Right atrium auricular region (tissue), 2 donors: ENCODE results near the gene ANKRD11. TPM values are rescaled to one million over a fixed set of nuclear protein-coding genes. Genes with fewer than 3 reads are reported as not detected.

Experiments
- DNase-seq: peaks from one replicate; pipeline ENCODE4 v3.0.0-alpha.2; 2019; ENCODE audit warnings: low spot score
- H3K27ac ChIP-seq, 2 donors: fragments of 200-600 bp; sonication (generic); 1 replicate in 1 of 2; 2 replicates in 1 of 2; pipeline ENCODE4 v1.5.1; 2016 to 2019
- H3K27me3 ChIP-seq, 2 donors: fragments of 200-600 bp; sonication (generic); one replicate each; pipeline versions ENCODE4 v1.5.1 to v1.6.0; 2017 to 2019
- H3K36me3 ChIP-seq: fragments of 200-600 bp; sonication (generic); one replicate; pipeline ENCODE4 v1.5.1; 2016
- H3K4me1 ChIP-seq, 2 donors: fragments of 200-600 bp; sonication (generic); one replicate each; pipeline versions ENCODE4 v1.5.1 to v1.6.0; 2017 to 2019
- H3K4me3 ChIP-seq, 2 donors: fragments of 200-600 bp; sonication (generic); 1 replicate in 1 of 2; 2 replicates in 1 of 2; pipeline ENCODE4 v1.5.1; 2017 to 2019; ENCODE audit warnings: mild to moderate bottlenecking in 1 of 2, moderate library complexity in 1 of 2
- H3K9me3 ChIP-seq, 2 donors: fragments of 200-600 bp; sonication (generic); one replicate each; pipeline ENCODE4 v1.5.1; 2019
- total RNA-seq, 2 donors: library from RNA; depleted of rRNA; stranded (reverse); fragments of >200 nt; gene quantifications; one replicate each; pipeline ENCODE4 v1.1.0, GENCODE V29; 2016
- TF ChIP-seq, protein P1 (sequence below), 2 donors: fragments of 200-600 bp; sonication (generic); IDR thresholded peaks; one replicate each; pipeline ENCODE4 v1.5.1; 2019; ENCODE audit warnings: antibody characterized with exemption in 2 of 2

The ANKRD11 gene
- total RNA-seq, 2 donors from 2014 or later = 55.2 to 68.1 TPM

DNA sequence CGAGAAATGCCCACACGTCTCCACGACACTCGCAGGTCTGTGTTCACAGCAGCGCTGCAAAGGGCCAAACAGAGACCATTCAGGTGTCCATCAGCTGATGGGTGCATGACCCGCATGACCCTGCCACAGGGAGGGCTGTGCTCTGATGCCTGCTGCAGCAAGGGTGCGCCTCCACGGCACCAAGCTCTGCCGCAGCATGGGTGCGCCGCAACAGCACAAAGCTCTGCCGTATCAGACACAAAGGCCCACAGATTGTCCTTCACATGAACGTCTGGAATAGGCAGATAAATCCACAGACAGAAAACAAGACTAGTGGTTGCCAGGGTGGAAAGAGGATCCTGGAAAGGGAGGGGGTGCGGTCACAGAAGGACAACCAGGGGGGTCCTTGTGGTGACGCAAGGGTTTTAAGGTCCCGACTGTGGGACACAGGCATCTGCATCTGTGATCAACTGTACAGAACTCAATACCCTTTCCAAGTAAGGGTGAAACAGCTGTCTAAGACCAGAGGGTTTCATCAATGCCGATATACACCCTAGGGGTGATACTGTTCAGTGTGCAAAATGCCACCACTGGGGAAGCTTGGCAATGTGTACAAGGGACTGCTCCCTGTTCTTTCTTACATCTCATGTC lies 121.0 kb downstream of the ANKRD11 start:
- no peaks in the 10 kb centered on the region for H3K27me3 ChIP-seq
- no peaks in the 10 kb centered on the region for H3K36me3 ChIP-seq
- H3K4me1 ChIP-seq = peaks cover 0 to 83% of the 10 kb centered on the region in 2 donors
- no peaks in the 10 kb centered on the region for H3K9me3 ChIP-seq
- TF ChIP-seq, protein P1, sequence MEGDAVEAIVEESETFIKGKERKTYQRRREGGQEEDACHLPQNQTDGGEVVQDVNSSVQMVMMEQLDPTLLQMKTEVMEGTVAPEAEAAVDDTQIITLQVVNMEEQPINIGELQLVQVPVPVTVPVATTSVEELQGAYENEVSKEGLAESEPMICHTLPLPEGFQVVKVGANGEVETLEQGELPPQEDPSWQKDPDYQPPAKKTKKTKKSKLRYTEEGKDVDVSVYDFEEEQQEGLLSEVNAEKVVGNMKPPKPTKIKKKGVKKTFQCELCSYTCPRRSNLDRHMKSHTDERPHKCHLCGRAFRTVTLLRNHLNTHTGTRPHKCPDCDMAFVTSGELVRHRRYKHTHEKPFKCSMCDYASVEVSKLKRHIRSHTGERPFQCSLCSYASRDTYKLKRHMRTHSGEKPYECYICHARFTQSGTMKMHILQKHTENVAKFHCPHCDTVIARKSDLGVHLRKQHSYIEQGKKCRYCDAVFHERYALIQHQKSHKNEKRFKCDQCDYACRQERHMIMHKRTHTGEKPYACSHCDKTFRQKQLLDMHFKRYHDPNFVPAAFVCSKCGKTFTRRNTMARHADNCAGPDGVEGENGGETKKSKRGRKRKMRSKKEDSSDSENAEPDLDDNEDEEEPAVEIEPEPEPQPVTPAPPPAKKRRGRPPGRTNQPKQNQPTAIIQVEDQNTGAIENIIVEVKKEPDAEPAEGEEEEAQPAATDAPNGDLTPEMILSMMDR (IDR thresholded peaks at IDR 0.05) = no peak
- no peak for DNase-seq
- H3K27ac ChIP-seq = no peak overlapping the region
- H3K4me3 ChIP-seq = no peak overlapping the region

DNA sequence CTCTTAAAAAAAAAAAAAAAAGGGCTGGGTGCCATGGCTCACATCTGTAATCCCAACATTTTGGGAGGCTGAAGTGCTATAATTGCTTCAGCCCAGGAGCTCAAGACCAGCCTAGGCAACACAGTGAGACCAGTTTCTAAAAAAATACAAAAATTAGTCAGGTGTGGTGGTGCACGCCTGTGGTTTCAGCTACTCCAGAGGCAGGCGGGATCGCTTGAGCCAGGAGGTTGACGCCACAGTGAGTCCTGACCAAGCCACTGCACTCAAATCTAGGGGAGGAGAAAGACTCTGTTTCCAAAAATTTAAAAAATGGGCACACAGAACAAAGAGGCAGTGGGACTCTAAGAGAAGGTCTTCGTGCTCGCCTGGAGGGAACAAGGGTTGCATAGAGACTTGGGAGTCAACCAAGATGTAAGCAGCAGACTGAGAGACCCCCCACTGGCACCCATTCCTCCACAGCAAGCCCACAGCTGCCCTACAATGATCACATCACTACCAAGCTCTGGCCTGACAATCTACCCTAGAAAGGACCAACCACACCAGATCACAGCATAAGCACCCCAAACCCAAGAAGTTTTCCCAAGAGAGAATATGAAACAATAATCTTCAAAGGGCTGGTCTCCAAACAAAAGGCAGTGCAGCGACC lies 121.6 kb downstream of the ANKRD11 start:
- Histone ChIP-seq H3K4me3 (no peak overlapping the region), H3K4me1 (peaks cover 0 to 83% of the 10 kb centered on the region in 2 donors), H3K9me3 (no peaks in the 10 kb centered on the region), H3K36me3 (no peaks in the 10 kb centered on the region), H3K27ac (no peak overlapping the region), H3K27me3 (no peaks in the 10 kb centered on the region)
- no peak for DNase-seq
- TF ChIP-seq, protein P1 (IDR thresholded peaks at IDR 0.05) = no peak

DNA sequence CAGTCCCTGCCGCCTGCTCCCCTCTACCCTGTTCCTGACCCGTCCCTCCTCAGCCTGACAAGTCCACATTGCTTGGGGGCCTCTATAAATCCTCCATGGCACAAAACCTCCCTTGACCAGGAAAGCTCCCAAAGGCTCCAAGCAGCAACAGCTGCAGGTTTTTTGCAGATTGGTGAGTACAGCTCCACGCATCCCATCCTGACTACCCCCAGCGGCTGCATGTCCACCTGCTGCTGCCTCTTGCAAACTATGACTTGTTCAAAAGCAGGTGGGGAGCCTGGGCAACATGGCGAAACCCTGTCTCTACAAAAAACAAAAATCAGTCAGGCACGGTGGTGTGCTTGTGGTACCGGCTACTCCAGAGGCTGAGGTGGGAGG lies 122.8 kb downstream of the ANKRD11 start:
- DNase-seq = no peak
- H3K4me1 ChIP-seq = peaks cover 0 to 81% of the 10 kb centered on the region in 2 donors
- no peaks in the 10 kb centered on the region for H3K9me3 ChIP-seq
- no peak overlapping the region for H3K27ac ChIP-seq
- H3K36me3 ChIP-seq = no peaks in the 10 kb centered on the region
- TF ChIP-seq, protein P1 (IDR thresholded peaks at IDR 0.05) = no peak
- no peaks in the 10 kb centered on the region for H3K27me3 ChIP-seq
- no peak overlapping the region for H3K4me3 ChIP-seq

DNA sequence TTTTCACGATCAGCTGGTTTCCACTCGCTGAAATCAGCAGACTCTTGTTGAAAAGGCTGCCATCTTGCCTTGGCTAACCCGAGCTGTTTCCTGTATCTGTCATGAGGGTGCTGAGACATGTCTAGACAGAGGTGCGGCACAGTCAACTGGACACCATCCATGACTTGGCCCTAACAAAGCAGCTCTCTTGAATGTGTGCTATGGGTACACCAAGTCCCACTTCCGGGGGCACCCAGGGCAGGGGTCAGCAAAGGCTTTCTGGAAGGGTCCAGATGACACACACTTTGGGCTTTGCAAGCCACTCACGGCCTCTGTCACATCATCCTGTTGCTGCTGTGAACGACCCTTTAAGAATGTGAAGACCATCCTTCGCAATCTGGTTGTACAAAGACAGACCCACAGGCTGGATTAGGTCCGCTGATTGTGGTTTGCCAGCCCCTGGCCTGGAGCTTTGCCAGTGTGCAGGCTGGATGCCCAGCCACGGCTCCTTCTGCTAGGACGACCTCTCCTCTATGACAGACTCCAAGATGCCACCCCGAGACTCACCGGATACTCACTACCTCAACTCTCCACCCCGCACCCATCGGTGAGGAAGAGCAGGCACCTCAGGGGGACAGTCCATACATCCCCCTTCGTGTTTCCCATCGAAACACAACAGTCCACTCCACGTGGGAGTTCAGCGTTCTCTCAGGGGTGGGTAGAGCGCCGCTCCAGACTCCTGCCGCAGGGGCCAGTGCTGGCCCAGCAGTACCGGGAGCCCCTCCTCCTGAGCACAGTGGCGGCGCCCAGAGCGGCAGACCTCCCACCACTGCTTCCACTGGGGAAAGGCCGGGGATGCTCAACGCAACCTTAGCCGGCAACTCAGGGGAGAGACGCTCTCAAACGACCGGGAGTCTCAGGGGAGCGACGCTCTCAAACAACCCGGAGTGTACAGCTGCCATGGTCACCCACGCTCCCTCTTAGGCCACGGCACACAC lies 123.5 kb downstream of the ANKRD11 start:
- TF ChIP-seq, protein P1 (IDR thresholded peaks at IDR 0.05) = no peak
- no peak overlapping the region for H3K27ac ChIP-seq
- no peaks in the 10 kb centered on the region for H3K9me3 ChIP-seq
- H3K27me3 ChIP-seq = no peaks in the 10 kb centered on the region
- no peak for DNase-seq
- no peaks in the 10 kb centered on the region for H3K36me3 ChIP-seq
- H3K4me1 ChIP-seq = peaks cover 0 to 81% of the 10 kb centered on the region in 2 donors
- H3K4me3 ChIP-seq = no peak overlapping the region

DNA sequence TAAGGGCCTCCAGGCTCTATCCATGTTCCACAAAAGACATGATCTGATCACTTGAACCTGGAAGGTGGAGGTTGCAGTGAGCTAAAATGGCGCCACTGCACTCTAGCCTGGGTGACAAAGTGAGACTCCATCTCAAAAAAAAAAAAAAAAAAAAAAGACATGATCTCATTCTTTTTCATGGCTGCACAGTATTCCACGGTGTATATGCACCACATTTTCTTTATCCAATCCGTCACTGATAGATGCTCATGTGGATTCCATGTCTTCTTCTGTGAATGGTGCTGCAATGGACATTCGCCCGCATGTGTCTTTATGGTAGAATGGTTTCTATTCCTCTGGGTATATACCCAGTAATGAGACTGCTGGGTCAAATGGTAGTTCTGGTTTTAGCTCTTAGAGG lies 124.4 kb downstream of the ANKRD11 start:
- Histone ChIP-seq H3K36me3 (no peaks in the 10 kb centered on the region), H3K4me1 (peaks cover 0 to 81% of the 10 kb centered on the region in 2 donors)
- TF ChIP-seq, protein P1 (IDR thresholded peaks at IDR 0.05) = no peak

More for the DNA sequence above, 124.4 kb downstream of the ANKRD11 start:
- DNase-seq = no peak
- Histone ChIP-seq H3K27me3 (no peaks in the 10 kb centered on the region), H3K9me3 (no peaks in the 10 kb centered on the region), H3K27ac (no peak overlapping the region), H3K4me3 (no peak overlapping the region)
